NB4 (cell line): ENCODE data around the gene ABLIM3.

Experiments used
- CTCF ChIP-seq: IDR thresholded peaks from one replicate; pipeline ENCODE4 v1.5.1; 2012; ENCODE audit warnings: low read depth, low read length
- MAX ChIP-seq: IDR thresholded peaks from 2 replicates; pipeline ENCODE4 v1.6.1; 2011; ENCODE audit warnings: low read depth, low read length

DNA sequence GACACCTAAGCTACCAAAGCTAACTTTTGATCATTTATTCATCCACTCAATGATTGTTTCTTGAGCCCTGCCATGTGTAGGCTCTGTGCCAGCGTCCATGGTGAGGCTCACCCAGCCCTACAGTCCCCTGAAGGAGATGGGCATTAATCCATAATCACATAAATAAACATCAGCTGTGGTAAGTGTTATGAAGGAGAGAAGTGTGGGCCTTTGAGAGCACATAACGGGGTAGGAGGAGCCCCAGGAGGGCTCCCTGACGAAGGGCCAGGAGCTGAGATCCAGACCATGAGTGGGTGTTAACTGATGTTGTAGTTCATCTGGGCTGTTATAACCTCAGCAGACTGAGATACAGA, 76.5 kb downstream of the ABLIM3 start:
- TF ChIP-seq CTCF (no peak), MAX (no peak)
